CD4-positive, alpha-beta T cell (primary cell): ENCODE results near the gene MEGF9. TPM values are rescaled to one million over a fixed set of nuclear protein-coding genes. Genes with fewer than 3 reads are reported as not detected.

Source experiments
- ATAC-seq: fragments of 200-7000 bp; cut with Tn5 transposase; one replicate; pipeline ENCODE4 v1.10.0; 2022; ENCODE audit warnings: mild to moderate bottlenecking; ENCODE audit not compliant: poor library complexity
- CTCF ChIA-PET: fragments of 350-600 bp; sonication (Branson Sonifier 250); formaldehyde crosslinking; loops from one replicate; lab custom pipeline; 2021; ENCODE audit warnings: antibody characterized with exemption, inconsistent platforms; lab: Charles Lee
- POLR2A ChIA-PET: fragments of 350-600 bp; sonication (Branson Sonifier 250); formaldehyde crosslinking; loops from one replicate; lab custom pipeline; 2021; ENCODE audit warnings: antibody characterized with exemption, inconsistent platforms; lab: Charles Lee
- DNase-seq, 14 experiments: peaks; one replicate each; pipeline ENCODE4 v3.0.0-alpha.2; 2013 to 2020; ENCODE audit warnings: mixed read lengths in 2 of 14
- H3K27ac ChIP-seq, 2 donors: one replicate each; pipeline versions ENCODE4 v1.5.1 to v1.7.0; 2013; ENCODE audit warnings: low read length in 2 of 2, low read depth in 1 of 2, mild to moderate bottlenecking in 1 of 2
- H3K27me3 ChIP-seq, 2 experiments: 1 replicate in 1 of 2; 2 replicates in 1 of 2; pipeline versions ENCODE4 v1.6.1 to v1.7.0; 2013; ENCODE audit warnings: low read length in 2 of 2, control low read depth in 1 of 2, mild to moderate bottlenecking in 1 of 2, moderate library complexity in 1 of 2; ENCODE audit not compliant: insufficient read depth in 2 of 2, control insufficient read depth in 1 of 2
- H3K36me3 ChIP-seq: one replicate; pipeline ENCODE4 v1.6.1; 2013; ENCODE audit warnings: low read length, control low read depth; ENCODE audit not compliant: insufficient read depth
- H3K4me1 ChIP-seq: one replicate; pipeline ENCODE4 v1.6.1; 2013; ENCODE audit warnings: low read length, control low read depth; ENCODE audit not compliant: insufficient read depth
- H3K4me3 ChIP-seq: one replicate; pipeline ENCODE4 v1.5.1; 2013; ENCODE audit warnings: mild to moderate bottlenecking, low read length, moderate library complexity
- H3K9me3 ChIP-seq, 2 experiments: 1 replicate in 1 of 2; 2 replicates in 1 of 2; pipeline versions ENCODE4 v1.6.1 to v1.7.0; 2013; ENCODE audit warnings: low read length in 2 of 2, mild to moderate bottlenecking in 2 of 2, control low read depth in 1 of 2, moderate library complexity in 1 of 2; ENCODE audit not compliant: control insufficient read depth in 1 of 2, insufficient read depth in 1 of 2
- H3K27ac Mint-ChIP-seq: one replicate; pipeline ENCODE4 v1.8.0; 2020; ENCODE audit warnings: mixed read lengths
- H3K27me3 Mint-ChIP-seq: one replicate; pipeline ENCODE4 v1.8.0; 2021; ENCODE audit warnings: mixed read lengths
- H3K36me3 Mint-ChIP-seq: one replicate; pipeline ENCODE4 v1.8.0; 2021; ENCODE audit warnings: low read depth, mixed read lengths
- H3K4me1 Mint-ChIP-seq: one replicate; pipeline ENCODE4 v1.8.0; 2021; ENCODE audit warnings: low read depth, mixed read lengths
- H3K4me3 Mint-ChIP-seq: one replicate; pipeline ENCODE4 v1.8.0; 2020; ENCODE audit warnings: mild to moderate bottlenecking, mixed read lengths
- H3K9me3 Mint-ChIP-seq: one replicate; pipeline ENCODE4 v1.8.0; 2020; ENCODE audit warnings: mixed read lengths
- intact Hi-C, 2 experiments: fragments of 100-400 bp; cut with DNase I in 1 of 2; cut with micrococcal nuclease in 1 of 2; formaldehyde crosslinking; loops; one replicate each; pipeline versions ENCODE4 v1.15.1 to v1.9.0; 2023 to 2025; cut with DNase I, micrococcal nuclease
- total RNA-seq, 174 experiments: library from RNA in 2 of 174; stranded (reverse) in 2 of 174; gene quantifications; one replicate each; pipeline ENCODE4 v1.2.3 and lab custom pipeline; 2021 to 2026
- TF ChIP-seq, protein P1 (sequence below): fragments of 200-600 bp; IDR thresholded peaks from one replicate; pipeline ENCODE4 v1.8.0; 2022; ENCODE audit warnings: antibody characterized with exemption, mild to moderate bottlenecking

Gene MEGF9
- total RNA-seq, 2 experiments from 2014 or later = 4.0 to 4.5 TPM

DNA sequence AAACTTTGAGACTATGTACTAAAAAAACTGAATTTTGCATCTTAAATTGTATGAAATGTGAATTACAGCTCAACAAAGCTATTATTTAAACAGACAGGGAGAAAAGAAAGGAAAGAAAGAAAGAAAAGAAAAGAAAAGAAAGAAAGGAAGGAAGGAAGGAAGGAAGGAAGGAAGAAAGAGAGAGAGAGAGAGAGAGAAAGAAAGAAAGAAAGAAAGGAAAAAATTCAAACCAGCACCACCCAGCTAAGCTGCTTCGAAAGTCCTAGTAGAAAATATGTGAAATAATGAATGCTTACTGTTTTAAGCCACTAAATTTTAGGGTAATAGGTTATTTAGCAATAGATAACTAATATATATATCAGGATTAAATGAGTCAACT lies 102.6 kb downstream of the MEGF9 start:
- Mint-ChIP-seq H3K36me3 (peaks cover 32% of the 10 kb centered on the region), H3K27ac (no peak overlapping the region), H3K9me3 (no peaks in the 10 kb centered on the region), H3K4me3 (no peak overlapping the region), H3K27me3 (no peaks in the 10 kb centered on the region), H3K4me1 (no peaks in the 10 kb centered on the region)
- Histone ChIP-seq H3K27me3 (no peaks in the 10 kb centered on the region), H3K9me3 (no peaks in the 10 kb centered on the region), H3K27ac (no peak overlapping the region), H3K36me3 (peaks cover 18% of the 10 kb centered on the region), H3K4me3 (no peak overlapping the region), H3K4me1 (no peaks in the 10 kb centered on the region)
- CTCF ChIA-PET = no interaction called here
- POLR2A ChIA-PET = interaction anchor here (0.6 kb wide), 1 partner anchor 189 kb away, joined by 3 read pairs; no protein-coding TSS in a partner anchor
- ATAC-seq (no peak), DNase-seq (no peak)
- TF ChIP-seq, protein P1, sequence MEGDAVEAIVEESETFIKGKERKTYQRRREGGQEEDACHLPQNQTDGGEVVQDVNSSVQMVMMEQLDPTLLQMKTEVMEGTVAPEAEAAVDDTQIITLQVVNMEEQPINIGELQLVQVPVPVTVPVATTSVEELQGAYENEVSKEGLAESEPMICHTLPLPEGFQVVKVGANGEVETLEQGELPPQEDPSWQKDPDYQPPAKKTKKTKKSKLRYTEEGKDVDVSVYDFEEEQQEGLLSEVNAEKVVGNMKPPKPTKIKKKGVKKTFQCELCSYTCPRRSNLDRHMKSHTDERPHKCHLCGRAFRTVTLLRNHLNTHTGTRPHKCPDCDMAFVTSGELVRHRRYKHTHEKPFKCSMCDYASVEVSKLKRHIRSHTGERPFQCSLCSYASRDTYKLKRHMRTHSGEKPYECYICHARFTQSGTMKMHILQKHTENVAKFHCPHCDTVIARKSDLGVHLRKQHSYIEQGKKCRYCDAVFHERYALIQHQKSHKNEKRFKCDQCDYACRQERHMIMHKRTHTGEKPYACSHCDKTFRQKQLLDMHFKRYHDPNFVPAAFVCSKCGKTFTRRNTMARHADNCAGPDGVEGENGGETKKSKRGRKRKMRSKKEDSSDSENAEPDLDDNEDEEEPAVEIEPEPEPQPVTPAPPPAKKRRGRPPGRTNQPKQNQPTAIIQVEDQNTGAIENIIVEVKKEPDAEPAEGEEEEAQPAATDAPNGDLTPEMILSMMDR = no peak
- intact Hi-C loops = no loop called here

DNA sequence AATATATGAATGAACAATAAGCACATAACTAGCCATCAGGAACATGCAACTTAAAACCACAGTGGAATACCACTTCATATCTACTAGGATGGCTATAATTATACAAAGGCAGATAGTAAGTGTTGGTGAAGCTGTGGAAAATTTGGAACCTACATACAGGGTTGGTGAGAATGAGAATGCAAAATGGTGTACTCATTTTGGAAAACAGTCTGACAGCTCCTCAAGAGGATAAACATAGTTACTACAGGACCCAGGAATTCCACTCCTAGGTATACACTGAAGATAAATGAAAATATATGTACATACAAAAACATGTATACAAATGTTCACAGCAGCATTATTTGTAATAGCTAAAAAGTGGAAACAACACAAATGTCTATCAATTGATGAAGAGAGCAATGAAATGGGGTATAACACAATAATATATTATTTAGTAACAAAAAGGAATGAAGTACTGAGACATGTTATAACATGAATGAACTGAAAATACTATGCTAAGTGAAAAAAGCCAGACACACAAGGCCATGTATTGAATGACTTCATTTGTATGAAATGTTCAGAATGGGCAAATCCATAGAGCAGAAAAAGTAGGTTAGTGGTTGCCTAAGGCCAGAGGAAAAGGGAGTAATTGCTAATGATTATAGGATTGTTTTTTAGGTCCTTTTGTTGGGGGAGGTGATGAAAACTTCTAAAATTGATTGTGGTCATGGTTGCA lies 103.1 kb downstream of the MEGF9 start:
- ChIA-PET CTCF (no interaction called here), POLR2A (interaction anchor here (0.6 kb wide), 1 partner anchor 189 kb away, joined by 3 read pairs; no protein-coding TSS in a partner anchor)
- Histone ChIP-seq H3K4me3 (no peak overlapping the region), H3K27me3 (no peaks in the 10 kb centered on the region), H3K4me1 (no peaks in the 10 kb centered on the region), H3K36me3 (peaks cover 23% of the 10 kb centered on the region), H3K9me3 (no peaks in the 10 kb centered on the region), H3K27ac (no peak overlapping the region)
- TF ChIP-seq, protein P1 = no peak
- H3K4me3 Mint-ChIP-seq = no peak overlapping the region
- no peaks in the 10 kb centered on the region for H3K4me1 Mint-ChIP-seq
- H3K27me3 Mint-ChIP-seq = no peaks in the 10 kb centered on the region
- intact Hi-C loops = no loop called here
- H3K36me3 Mint-ChIP-seq = peaks cover 36% of the 10 kb centered on the region
- ATAC-seq = no peak
- no peaks in the 10 kb centered on the region for H3K9me3 Mint-ChIP-seq
- no peak for DNase-seq
- H3K27ac Mint-ChIP-seq = no peak overlapping the region

DNA sequence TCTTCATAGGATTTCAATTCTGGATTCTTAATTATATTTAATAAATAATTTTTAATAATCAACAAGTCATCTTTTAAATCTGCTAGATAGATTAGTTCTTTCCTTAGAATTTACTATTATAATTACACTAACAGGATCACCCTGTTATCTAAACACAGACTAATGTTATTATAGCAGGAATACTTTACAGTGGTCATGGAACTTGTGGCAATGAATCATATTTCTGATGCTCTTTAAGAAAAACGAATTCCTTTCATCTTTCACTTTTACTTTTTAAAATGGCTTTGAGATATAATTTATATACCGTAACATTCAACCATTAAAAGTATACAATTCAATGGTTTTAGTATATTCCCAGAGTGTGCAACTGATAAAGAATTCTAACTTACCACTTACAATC lies 104.6 kb downstream of the MEGF9 start:
- no peak for DNase-seq
- no peaks in the 10 kb centered on the region for H3K27me3 ChIP-seq
- ChIA-PET POLR2A (no interaction called here), CTCF (interaction anchor here (1.4 kb wide), 1 partner anchor 10 kb away, joined by 5 read pairs; no protein-coding TSS in a partner anchor)
- H3K36me3 ChIP-seq = peaks cover 23% of the 10 kb centered on the region
- no peaks in the 10 kb centered on the region for H3K4me1 ChIP-seq
- no peak overlapping the region for H3K27ac ChIP-seq
- Mint-ChIP-seq H3K9me3 (no peaks in the 10 kb centered on the region), H3K4me3 (no peak overlapping the region), H3K36me3 (peaks cover 48% of the 10 kb centered on the region), H3K4me1 (no peaks in the 10 kb centered on the region), H3K27ac (no peak overlapping the region), H3K27me3 (no peaks in the 10 kb centered on the region)
- H3K9me3 ChIP-seq = no peaks in the 10 kb centered on the region
- no peak overlapping the region for H3K4me3 ChIP-seq
- intact Hi-C loops = no loop called here
- no peak for ATAC-seq
- TF ChIP-seq, protein P1 = no peak
